ENCODE data around the gene S100PBP. TPM values are rescaled to one million over a fixed set of nuclear protein-coding genes. Genes with fewer than 3 reads are reported as not detected.

The S100PBP gene
- polyA plus RNA-seq, 12 donors = 20.5 to 45.4 (median 28.1) TPM; not detected in 1

- no peak for DNase-seq
These were observed 67.3 kb downstream of the S100PBP start for GRCh38 chr1:32884726-32885125.

GRCh38 chr1:32885676-32886003, 68.2 kb downstream of the S100PBP start:
- DNase-seq = no peak

GRCh38 chr1:32886004-32886827, 68.8 kb downstream of the S100PBP start, which contains the start of gene HPCA:
Gene HPCA, plus strand, starts transcription at chr1:32886491. Its CDS starts 2,408 bp downstream, at chr1:32888899.
- DNase-seq = peak; percentile 57

GRCh38 chr1:32886828-32887414, 69.5 kb downstream of the S100PBP start:
- no peak for DNase-seq

- DNase-seq = no peak
These were observed 70.2 kb downstream of the S100PBP start for GRCh38 chr1:32887623-32888022.

- no peak for DNase-seq
These were observed 70.7 kb downstream of the S100PBP start for GRCh38 chr1:32888134-32888533.

- no peak for DNase-seq
These were observed 71.4 kb downstream of the S100PBP start for GRCh38 chr1:32888677-32889420.

GRCh38 chr1:32889731-32890278, 72.4 kb downstream of the S100PBP start:
- DNase-seq = no peak

GRCh38 chr1:32890516-32891240, 73.2 kb downstream of the S100PBP start:
- DNase-seq = no peak

GRCh38 chr1:32891241-32891570, 73.8 kb downstream of the S100PBP start:
- DNase-seq = no peak

- DNase-seq = no peak
These were observed 74.2 kb downstream of the S100PBP start for GRCh38 chr1:32891630-32892029.

GRCh38 chr1:32892368-32893197, 75.1 kb downstream of the S100PBP start:
- DNase-seq = no peak

GRCh38 chr1:32893198-32894018, 76.0 kb downstream of the S100PBP start:
- DNase-seq = peak; percentile 66

GRCh38 chr1:32894019-32894600, 76.7 kb downstream of the S100PBP start:
- no peak for DNase-seq

GRCh38 chr1:32894681-32895080, 77.2 kb downstream of the S100PBP start:
- no peak for DNase-seq

GRCh38 chr1:32895325-32896215, 78.1 kb downstream of the S100PBP start:
- no peak for DNase-seq

GRCh38 chr1:32896451-32896850, 79.0 kb downstream of the S100PBP start:
- DNase-seq = no peak

Measured in muscle of arm (tissue), 12 donors.